Thyroid gland (tissue), 4 donors: Measurements from ENCODE around the gene SHROOM2.
"Not testable (repeated sequence)": the region's sequence is repeated elsewhere in the genome, so short reads cannot be mapped to it uniquely, and the experiment has no call there.

Experiments used
- CTCF ChIP-seq, 6 experiments: fragments of 200-600 bp in 3 of 6; fragments of 450-650 bp in 3 of 6; sonication (generic) in 3 of 6; IDR thresholded peaks; one replicate each; pipeline ENCODE4 v1.5.1; 2016 to 2019; ENCODE audit warnings: antibody characterized with exemption in 6 of 6, mild to moderate bottlenecking in 2 of 6, inconsistent platforms in 1 of 6, moderate library complexity in 1 of 6
- POLR2A ChIP-seq, 2 donors: fragments of 450-650 bp; IDR thresholded peaks; one replicate each; pipeline ENCODE4 v1.6.1; 2017; ENCODE audit warnings: antibody characterized with exemption in 2 of 2, mild to moderate bottlenecking in 2 of 2, moderate library complexity in 1 of 2

DNA sequence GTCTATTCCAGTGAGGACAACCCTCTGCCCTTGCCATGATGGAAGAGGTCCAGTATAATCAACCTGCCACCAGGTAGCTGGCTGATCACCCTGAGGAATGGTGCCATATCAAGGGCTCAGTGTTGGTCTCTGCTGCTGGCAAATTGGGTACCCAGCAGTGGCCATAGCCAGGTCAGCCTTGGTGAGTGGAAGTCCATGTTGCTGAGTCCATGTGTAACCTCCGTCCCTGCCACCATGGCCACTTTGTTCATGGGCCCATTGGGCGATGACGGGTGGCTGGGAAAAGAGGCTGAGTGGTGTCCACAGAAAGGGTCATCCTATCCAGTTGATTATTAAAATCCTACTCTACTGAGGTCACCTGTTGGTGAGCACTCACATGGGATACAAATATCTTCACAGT lies 24.9 kb downstream of the SHROOM2 start:
- not testable (repeated sequence) for TF ChIP-seq CTCF, POLR2A (IDR thresholded peaks at IDR 0.05)
